A549 (cell line): Measurements from ENCODE around the gene SRMS. TPM values are rescaled to one million over a fixed set of nuclear protein-coding genes. Genes with fewer than 3 reads are reported as not detected.

Experiments used
- ATAC-seq, 2 experiments: fragments of 200-7000 bp in 1 of 2; fragments of >200 bp in 1 of 2; cut with Nextera tagmentation in 1 of 2; cut with Tn5 transposase in 1 of 2; 3 replicates each; pipeline versions ENCODE4 v1.8.0 to v1.9.1; 2018 to 2020; ENCODE audit warnings: mild to moderate bottlenecking in 1 of 2, moderate library complexity in 1 of 2
- CTCF ChIA-PET: fragments of 300-600 bp; sonication (Branson Sonifier 250); formaldehyde crosslinking; extraction: SDS; loops from one replicate; lab custom pipeline; 2021; ENCODE audit warnings: antibody characterized with exemption, inconsistent platforms; lab: Yijun Ruan, JAX
- POLR2A ChIA-PET: fragments of 350-600 bp; formaldehyde crosslinking; extraction: SDS; loops from one replicate; lab custom pipeline; 2021; ENCODE audit warnings: antibody characterized with exemption, inconsistent platforms; lab: Yijun Ruan, JAX
- DNase-seq, 2 experiments: peaks; one replicate each; pipeline versions ENCODE4 v3.0.0 to v3.0.0-alpha.2; 2011 to 2016; ENCODE audit warnings: low read depth in 1 of 2, low spot score in 1 of 2
- FAIRE-seq: peaks from 2 replicates; lab custom pipeline; 2011; peaks lifted over from hg19 to GRCh38; lab: Jason Lieb, UNC
- H3K27ac ChIP-seq, 2 experiments: fragments of >200 bp; sonication (Bioruptor Twin); formaldehyde crosslinking; 3 replicates each; pipeline ENCODE4 v1.5.1; 2016 to 2017
- H3K4me1 ChIP-seq: fragments of >200 bp; sonication (Bioruptor Twin); formaldehyde crosslinking; 3 replicates; pipeline ENCODE4 v1.6.1; 2016
- H3K4me2 ChIP-seq: fragments of >200 bp; sonication (Bioruptor Twin); formaldehyde crosslinking; 3 replicates; pipeline ENCODE4 v1.6.1; 2016
- H3K4me3 ChIP-seq: fragments of >200 bp; sonication (Bioruptor Twin); formaldehyde crosslinking; 3 replicates; pipeline ENCODE4 v1.5.1; 2016
- H3K9me3 ChIP-seq: fragments of >200 bp; sonication (Bioruptor Twin); formaldehyde crosslinking; 3 replicates; pipeline ENCODE4 v1.6.1; 2016
- BCL3 ChIP-seq: fragments of >200 bp; sonication (Bioruptor Twin); formaldehyde crosslinking; IDR thresholded peaks from 3 replicates; pipeline ENCODE4 v1.6.1; 2016
- BHLHE40 ChIP-seq: IDR thresholded peaks from 2 replicates; pipeline ENCODE4 v1.6.1; 2012; ENCODE audit warnings: low read depth, low read length, inconsistent platforms
- CEBPB ChIP-seq, 2 experiments: fragments of >200 bp in 1 of 2; sonication (Bioruptor Twin) in 1 of 2; formaldehyde crosslinking in 1 of 2; IDR thresholded peaks; 2 replicates each; pipeline ENCODE4 v1.6.1; 2012 to 2016
- CHD4 ChIP-seq: fragments of 200-600 bp; sonication (generic); IDR thresholded peaks from 2 replicates; pipeline ENCODE4 v1.6.1; 2016; ENCODE audit warnings: antibody characterized with exemption, mild to moderate bottlenecking, borderline replicate concordance
- ELK1 ChIP-seq: fragments of 150-350 bp; IDR thresholded peaks from 2 replicates; pipeline ENCODE4 v1.6.1; 2014; ENCODE audit warnings: low read depth, mild to moderate bottlenecking, low read length
- EP300 ChIP-seq, 2 experiments: fragments of >200 bp; sonication (Bioruptor Twin); formaldehyde crosslinking; IDR thresholded peaks; 2 replicates in 1 of 2; 3 replicates in 1 of 2; pipeline ENCODE4 v1.6.1; 2016 to 2017
- FOSL2 ChIP-seq, 2 experiments: fragments of 450-650 bp in 1 of 2; fragments of >200 bp in 1 of 2; sonication (Bioruptor Twin) in 1 of 2; formaldehyde crosslinking; IDR thresholded peaks; 2 replicates each; pipeline versions ENCODE4 v1.5.0 to v1.6.1; 2016 to 2020; ENCODE audit warnings: mild to moderate bottlenecking in 1 of 2, moderate library complexity in 1 of 2
- FOXS1 ChIP-seq: fragments of 250-450 bp; sonication (Bioruptor Pico); IDR thresholded peaks from 2 replicates; pipeline ENCODE4 v1.5.0; 2020; ENCODE audit warnings: mild to moderate bottlenecking, moderate library complexity
- GATA3 ChIP-seq: IDR thresholded peaks from 2 replicates; pipeline ENCODE4 v1.6.1; 2012; ENCODE audit warnings: borderline replicate concordance
- HMGXB4 ChIP-seq: fragments of 250-450 bp; sonication (Bioruptor Pico); IDR thresholded peaks from 2 replicates; pipeline ENCODE4 v1.5.0; 2021; ENCODE audit warnings: mild to moderate bottlenecking, moderate library complexity, borderline replicate concordance
- HOXB13 ChIP-seq: fragments of 250-450 bp; sonication (Bioruptor Pico); IDR thresholded peaks from 2 replicates; pipeline ENCODE4 v1.5.0; 2020; ENCODE audit warnings: low read depth, mild to moderate bottlenecking, moderate library complexity
- JUNB ChIP-seq: fragments of >200 bp; sonication (Bioruptor Twin); formaldehyde crosslinking; IDR thresholded peaks from 2 replicates; pipeline ENCODE4 v1.6.1; 2016
- KDM1A ChIP-seq: fragments of 200-600 bp; sonication (generic); IDR thresholded peaks from 2 replicates; pipeline ENCODE4 v1.6.1; 2016; ENCODE audit warnings: low read depth, mild to moderate bottlenecking
- MAX ChIP-seq: IDR thresholded peaks from 2 replicates; pipeline ENCODE4 v1.6.1; 2012
- MAZ ChIP-seq: fragments of 150-350 bp; IDR thresholded peaks from 2 replicates; pipeline ENCODE4 v1.6.1; 2014; ENCODE audit warnings: antibody characterized with exemption, low read depth, low read length, borderline replicate concordance
- MYC ChIP-seq: IDR thresholded peaks from 2 replicates; pipeline ENCODE4 v1.6.1; 2012; ENCODE audit warnings: mild to moderate bottlenecking, inconsistent platforms, low read length, improper control_type of control experiment, borderline replicate concordance
- NFE2L2 ChIP-seq: fragments of 150-350 bp; conservative IDR thresholded peaks from 2 replicates; pipeline ENCODE4 v1.6.1; 2014; ENCODE audit warnings: low read length
- POLR2A ChIP-seq: IDR thresholded peaks from 2 replicates; pipeline ENCODE4 v1.6.1; 2012; ENCODE audit warnings: mild to moderate bottlenecking, low read length
- RARB ChIP-seq: fragments of 250-450 bp; sonication (Bioruptor Pico); IDR thresholded peaks from 2 replicates; pipeline ENCODE4 v1.8.0; 2021; ENCODE audit warnings: mild to moderate bottlenecking, moderate library complexity
- RCOR1 ChIP-seq: fragments of 150-350 bp; IDR thresholded peaks from 2 replicates; pipeline ENCODE4 v1.6.1; 2014; ENCODE audit warnings: antibody characterized with exemption, low read length, low read depth
- RFX5 ChIP-seq: fragments of 450-650 bp; IDR thresholded peaks from 2 replicates; pipeline ENCODE4 v1.7.1; 2014; ENCODE audit warnings: antibody characterized with exemption, mild to moderate bottlenecking, moderate library complexity
- TP53 ChIP-seq: fragments of 250-450 bp; sonication (Bioruptor Pico); IDR thresholded peaks from 2 replicates; pipeline ENCODE4 v1.5.0; 2021; ENCODE audit warnings: mild to moderate bottlenecking, moderate library complexity
- ZC3H11A ChIP-seq: fragments of 450-650 bp; IDR thresholded peaks from 2 replicates; pipeline ENCODE4 v1.6.1; 2014; ENCODE audit warnings: antibody characterized with exemption, mild to moderate bottlenecking
- ZNF302 ChIP-seq: fragments of 250-450 bp; sonication (Bioruptor Pico); IDR thresholded peaks from 2 replicates; pipeline ENCODE4 v1.9.0; 2021; ENCODE audit warnings: inconsistent platforms, mild to moderate bottlenecking, moderate library complexity
- ZSCAN20 ChIP-seq: fragments of 250-450 bp; sonication (Bioruptor Pico); IDR thresholded peaks from 2 replicates; pipeline ENCODE4 v1.8.0; 2022; ENCODE audit warnings: mild to moderate bottlenecking, moderate library complexity
- WGBS: methylation state at CpG from one replicate; pipeline ENCODE4 v1.1.6; 2017; ENCODE audit errors: missing lambda C conversion rate; 5-methylcytosine and 5-hydroxymethylcytosine counted together
- polyA plus RNA-seq, 4 experiments: library from polyadenylated mRNA; depleted of rRNA in 3 of 4; stranded (reverse); fragments of >200 nt; fragmentation: RNase III in 1 of 4; extraction: RNeasy Plus Mini Kit Qiagen cat#74134 plus additional on column Dnase treatment in 1 of 4; gene quantifications; 2 replicates in 3 of 4; 3 replicates in 1 of 4; pipeline ENCODE4 v1.2.3, GENCODE V29; 2011 to 2017

SRMS gene
- polyA plus RNA-seq, 2 of the 4 experiments (the other 2 are of a cell fraction), result not detected

GRCh38 chr20:63594043-63594561, 46.6 kb upstream of the SRMS start:
- DNase-seq (no peak), FAIRE-seq (no peak), ATAC-seq (no peak; a peak in 1 of 6 replicates)
- H3K4me2 ChIP-seq, result no peak overlapping the region
- TF ChIP-seq JUNB, result no peak
- TF ChIP-seq FOSL2 (IDR thresholded peaks at IDR 0.05), result no peak
- peak; percentile 77 for TF ChIP-seq FOSL2 (CRISPR knock-in tag; IDR thresholded peaks at IDR 0.05)
- TF ChIP-seq ZNF302 (CRISPR knock-in tag), result no peak
- no peak for TF ChIP-seq BHLHE40
- TF ChIP-seq MAZ, result no peak
- TF ChIP-seq ZSCAN20 (CRISPR knock-in tag), result no peak
- no peak overlapping the region for H3K4me3 ChIP-seq
- peak overlapping the region in 1 of 2 experiments; percentile 14; a peak in 1 of 6 replicates for H3K27ac ChIP-seq
- peaks cover 8% of the 10 kb centered on the region; the same call in 1 of the 3 replicates for H3K4me1 ChIP-seq
- CTCF ChIA-PET, result interaction anchor here (1.8 kb wide), 1 partner anchor 13 kb away, joined by 7 read pairs; no protein-coding TSS in a partner anchor
- WGBS, result 73% methylated on average over 9 of the region's 10 CpGs
- POLR2A ChIA-PET, result no interaction called here
- H3K9me3 ChIP-seq, result no peaks in the 10 kb centered on the region

- no peak for TF ChIP-seq ELK1
- no peak for TF ChIP-seq HOXB13 (CRISPR knock-in tag)
- no peak for TF ChIP-seq CHD4
- no peak for TF ChIP-seq POLR2A
- TF ChIP-seq FOXS1 (CRISPR knock-in tag), result no peak
- no peak for TF ChIP-seq RARB
- ATAC-seq, result no peak
- POLR2A ChIA-PET, result no interaction called here
Measured at GRCh38 chr20:63592661-63593060, 45.1 kb upstream of the SRMS start.

GRCh38 chr20:63591786-63592355, 44.3 kb upstream of the SRMS start:
- ChIA-PET POLR2A (no interaction called here), CTCF (interaction anchor here (1.3 kb wide), 1 partner anchor 95 kb away, joined by 3 read pairs; no protein-coding TSS in a partner anchor)
- no peak for ATAC-seq
- H3K4me2 ChIP-seq, result no peak overlapping the region
- no peak for FAIRE-seq
- H3K4me3 ChIP-seq, result no peak overlapping the region
- DNase-seq, result no peak
- H3K4me1 ChIP-seq, result peaks cover 8% of the 10 kb centered on the region; the same call in 1 of the 3 replicates
- TF ChIP-seq CHD4 (no peak), MAX (no peak), RCOR1 (no peak), BCL3 (no peak), CEBPB (IDR thresholded peaks at IDR 0.05) (no peak), RFX5 (no peak), ZSCAN20 (CRISPR knock-in tag) (no peak)
- no peak overlapping the region for H3K27ac ChIP-seq
- 89% methylated on average over 21 of the region's 28 CpGs for WGBS
- H3K9me3 ChIP-seq, result no peaks in the 10 kb centered on the region

More at GRCh38 chr20:63592661-63593060, 45.1 kb upstream of the SRMS start:
- WGBS, result 95% methylated on average over 7 of the region's 13 CpGs
- DNase-seq (no peak), FAIRE-seq (no peak)
- H3K4me3 ChIP-seq, result no peak overlapping the region
- H3K9me3 ChIP-seq, result no peaks in the 10 kb centered on the region
- H3K4me2 ChIP-seq, result no peak overlapping the region
- peaks cover 8% of the 10 kb centered on the region; the same call in 1 of the 3 replicates for H3K4me1 ChIP-seq
- H3K27ac ChIP-seq, result no peak overlapping the region
- CTCF ChIA-PET, result interaction anchor here (1.3 kb wide), 1 partner anchor 96 kb away, joined by 3 read pairs; no protein-coding TSS in a partner anchor

GRCh38 chr20:63591147-63591533, 43.6 kb upstream of the SRMS start:
- WGBS, result 94% methylated on average over 4 of the region's 4 CpGs
- POLR2A ChIA-PET, result no interaction called here
- no peak for ATAC-seq
- Histone ChIP-seq H3K9me3 (no peaks in the 10 kb centered on the region), H3K27ac (no peak overlapping the region), H3K4me2 (no peak overlapping the region), H3K4me1 (peaks cover 8% of the 10 kb centered on the region; the same call in 1 of the 3 replicates), H3K4me3 (no peak overlapping the region)
- DNase-seq, result no peak
- CTCF ChIA-PET, result interaction anchor here (0.9 to 1.3 kb wide), 2 partner anchors 9 to 95 kb away, joined by 3 read pairs; no protein-coding TSS in a partner anchor
- no peak for FAIRE-seq
- TF ChIP-seq TP53 (no peak), EP300 (IDR thresholded peaks at IDR 0.05) (no peak), KDM1A (no peak), ZC3H11A (no peak), HMGXB4 (CRISPR knock-in tag) (no peak), CEBPB (IDR thresholded peaks at IDR 0.05) (no peak), ELK1 (no peak), NFE2L2 (no peak), GATA3 (no peak), ZSCAN20 (CRISPR knock-in tag) (no peak), MYC (no peak)
